Measurements from ENCODE around the gene PIGO. TPM values are rescaled to one million over a fixed set of nuclear protein-coding genes. Genes with fewer than 3 reads are reported as not detected.

Gene PIGO
- total and polyA plus RNA-seq, 9 of the 15 experiments (the other 6 are each of a cell fraction or from before 2014, with no cell fraction given): 5.4 to 13.7 (median 9.7) TPM

- TF ChIP-seq, protein P1, sequence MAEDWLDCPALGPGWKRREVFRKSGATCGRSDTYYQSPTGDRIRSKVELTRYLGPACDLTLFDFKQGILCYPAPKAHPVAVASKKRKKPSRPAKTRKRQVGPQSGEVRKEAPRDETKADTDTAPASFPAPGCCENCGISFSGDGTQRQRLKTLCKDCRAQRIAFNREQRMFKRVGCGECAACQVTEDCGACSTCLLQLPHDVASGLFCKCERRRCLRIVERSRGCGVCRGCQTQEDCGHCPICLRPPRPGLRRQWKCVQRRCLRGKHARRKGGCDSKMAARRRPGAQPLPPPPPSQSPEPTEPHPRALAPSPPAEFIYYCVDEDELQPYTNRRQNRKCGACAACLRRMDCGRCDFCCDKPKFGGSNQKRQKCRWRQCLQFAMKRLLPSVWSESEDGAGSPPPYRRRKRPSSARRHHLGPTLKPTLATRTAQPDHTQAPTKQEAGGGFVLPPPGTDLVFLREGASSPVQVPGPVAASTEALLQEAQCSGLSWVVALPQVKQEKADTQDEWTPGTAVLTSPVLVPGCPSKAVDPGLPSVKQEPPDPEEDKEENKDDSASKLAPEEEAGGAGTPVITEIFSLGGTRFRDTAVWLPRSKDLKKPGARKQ (CRISPR knock-in tag; IDR thresholded peaks at IDR 0.05): no peak
- TF ChIP-seq POLR2B (IDR thresholded peaks at IDR 0.05; ENCODE audit: low read depth, partially characterized antibody) (no peak), ZNF212 (CRISPR knock-in tag; IDR thresholded peaks at IDR 0.05) (no peak), MAFG (tag; conservative IDR thresholded peaks at IDR 0.05) (no peak), ZNF644 (tag; IDR thresholded peaks at IDR 0.05; ENCODE audit: low read depth) (no peak), ZNF184 (CRISPR knock-in tag; IDR thresholded peaks at IDR 0.05) (no peak), SMARCE1 (IDR thresholded peaks at IDR 0.05) (peak; percentile 94), OTX1 (CRISPR knock-in tag; IDR thresholded peaks at IDR 0.05) (no peak), TRIM24 (IDR thresholded peaks at IDR 0.05) (peak; percentile 69 to 86), AFF1 (IDR thresholded peaks at IDR 0.05; ENCODE audit: low read depth in 1 of 2, partially characterized antibody in 2 of 2) (peak in 1 of 2 experiments; percentile 29), EP300 (IDR thresholded peaks at IDR 0.05; ENCODE audit: low read length) (peak; percentile 93), NCOR1 (IDR thresholded peaks at IDR 0.05) (peak; percentile 92), PTRF (tag; IDR thresholded peaks at IDR 0.05) (no peak), RBM34 (IDR thresholded peaks at IDR 0.05; ENCODE audit: borderline replicate concordance, insufficient read depth, low read length) (no peak), ZNF12 (CRISPR knock-in tag; IDR thresholded peaks at IDR 0.05) (no peak), TAF9B (IDR thresholded peaks at IDR 0.05; ENCODE audit: partially characterized antibody) (peak; percentile 89), BCOR (IDR thresholded peaks at IDR 0.05) (0 out of 2 replicates have a peak, but pooled peaks have one; percentile 50), FOXJ2 (tag; IDR thresholded peaks at IDR 0.05) (0 out of 2 replicates have a peak, but pooled peaks have one; percentile 35), E2F1 (CRISPR knock-in tag; IDR thresholded peaks at IDR 0.05) (no peak), ZBED1 (IDR thresholded peaks at IDR 0.05) (peak; percentile 81)
Measured at GRCh38 chr9:35108946-35109575, 12.7 kb upstream of the PIGO start (continued).

Measured in K562 (cell line).